ENCODE data around the gene RABEP2.
"Not testable (repeated sequence)": the region's sequence is repeated elsewhere in the genome, so short reads cannot be mapped to it uniquely, and the experiment has no call there.

Gene RABEP2

DNA sequence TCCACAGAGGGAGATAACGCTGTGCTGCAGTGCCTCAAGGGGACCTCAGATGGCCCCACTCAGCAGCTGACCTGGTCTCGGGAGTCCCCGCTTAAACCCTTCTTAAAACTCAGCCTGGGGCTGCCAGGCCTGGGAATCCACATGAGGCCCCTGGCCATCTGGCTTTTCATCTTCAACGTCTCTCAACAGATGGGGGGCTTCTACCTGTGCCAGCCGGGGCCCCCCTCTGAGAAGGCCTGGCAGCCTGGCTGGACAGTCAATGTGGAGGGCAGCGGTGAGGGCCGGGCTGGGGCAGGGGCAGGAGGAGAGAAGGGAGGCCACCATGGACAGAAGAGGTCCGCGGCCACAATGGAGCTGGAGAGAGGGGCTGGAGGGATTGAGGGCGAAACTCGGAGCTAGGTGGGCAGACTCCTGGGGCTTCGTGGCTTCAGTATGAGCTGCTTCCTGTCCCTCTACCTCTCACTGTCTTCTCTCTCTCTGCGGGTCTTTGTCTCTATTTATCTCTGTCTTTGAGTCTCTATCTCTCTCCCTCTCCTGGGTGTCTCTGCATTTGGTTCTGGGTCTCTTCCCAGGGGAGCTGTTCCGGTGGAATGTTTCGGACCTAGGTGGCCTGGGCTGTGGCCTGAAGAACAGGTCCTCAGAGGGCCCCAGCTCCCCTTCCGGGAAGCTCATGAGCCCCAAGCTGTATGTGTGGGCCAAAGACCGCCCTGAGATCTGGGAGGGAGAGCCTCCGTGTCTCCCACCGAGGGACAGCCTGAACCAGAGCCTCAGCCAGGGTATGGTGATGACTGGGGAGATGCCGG is 7.5 kb upstream of the RABEP2 start:
- DNase-seq (ENCODE audit: low read depth), result no peak

DNA sequence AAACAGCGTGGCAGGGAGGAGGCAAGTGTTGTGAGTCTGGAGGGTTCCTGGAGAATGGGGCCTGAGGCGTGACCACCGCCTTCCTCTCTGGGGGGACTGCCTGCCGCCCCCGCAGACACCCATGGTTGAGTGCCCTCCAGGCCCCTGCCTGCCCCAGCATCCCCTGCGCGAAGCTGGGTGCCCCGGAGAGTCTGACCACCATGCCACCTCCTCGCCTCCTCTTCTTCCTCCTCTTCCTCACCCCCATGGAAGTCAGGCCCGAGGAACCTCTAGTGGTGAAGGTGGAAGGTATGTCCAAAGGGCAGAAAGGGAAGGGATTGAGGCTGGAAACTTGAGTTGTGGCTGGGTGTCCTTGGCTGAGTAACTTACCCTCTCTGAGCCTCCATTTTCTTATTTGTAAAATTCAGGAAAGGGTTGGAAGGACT is 6.8 kb upstream of the RABEP2 start, which contains the start of gene CD19:
CD19 (plus strand) TSS at position 171 of the 425 bp plus-strand sequence; CDS start at position 201, 30 bp downstream.
- DNase-seq (ENCODE audit: low read depth), result no peak

- DNase-seq (ENCODE audit: low read depth), result no peak
Measured at GRCh38 chr16:28930652-28931051, 5.6 kb upstream of the RABEP2 start.

DNA sequence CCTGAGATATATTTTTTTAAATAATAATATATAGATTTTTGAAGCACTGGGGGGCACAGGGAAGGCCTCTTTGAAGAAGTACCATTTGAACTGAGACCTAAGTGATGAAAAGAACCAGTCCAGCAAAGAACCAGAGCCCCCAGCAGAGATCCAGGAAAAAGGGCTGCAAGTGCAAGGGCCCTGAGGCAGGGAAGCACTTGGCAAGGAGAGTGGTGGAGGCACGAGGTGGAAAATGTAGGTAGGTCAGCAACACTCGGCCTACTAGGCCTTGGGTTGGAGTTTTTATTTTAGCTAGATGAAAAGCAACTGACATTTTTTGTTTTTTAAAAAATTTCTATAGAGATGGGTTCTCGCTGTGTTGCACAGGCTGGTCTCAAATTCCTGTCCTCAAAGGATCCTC is 5.2 kb upstream of the RABEP2 start:
- DNase-seq (ENCODE audit: low read depth), result no peak

DNA sequence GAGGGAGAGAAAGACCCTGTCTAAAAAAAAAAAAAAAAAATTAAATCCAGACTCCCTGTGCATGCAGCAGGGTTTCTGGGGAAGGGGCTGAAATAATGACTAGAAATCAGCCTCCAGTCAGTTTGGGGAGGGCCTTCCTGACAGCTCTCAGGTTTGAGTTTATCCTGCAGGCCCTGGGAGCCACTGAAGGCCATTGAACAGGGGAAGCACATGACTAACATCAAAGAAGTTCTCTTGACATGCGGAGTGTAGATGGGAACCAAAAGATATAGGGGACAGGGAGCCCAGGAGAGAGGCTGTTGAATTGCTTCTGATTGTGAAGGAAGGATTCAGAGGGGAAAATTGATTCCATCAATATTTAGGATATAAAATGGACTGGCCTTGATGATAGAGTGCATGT is 2.8 kb upstream of the RABEP2 start:
- no peak for DNase-seq (ENCODE audit: low read depth)

GRCh38 chr16:28926284-28926683 is 1.2 kb upstream of the RABEP2 start:
- DNase-seq (ENCODE audit: low read depth), result not testable (repeated sequence)

GRCh38 chr16:28925386-28926228 is 569 bp upstream of the RABEP2 start:
- DNase-seq (ENCODE audit: low read depth), result peak; percentile 66

GRCh38 chr16:28924399-28924761 is 658 bp downstream of the RABEP2 start:
- no peak for DNase-seq (ENCODE audit: low read depth)

DNA sequence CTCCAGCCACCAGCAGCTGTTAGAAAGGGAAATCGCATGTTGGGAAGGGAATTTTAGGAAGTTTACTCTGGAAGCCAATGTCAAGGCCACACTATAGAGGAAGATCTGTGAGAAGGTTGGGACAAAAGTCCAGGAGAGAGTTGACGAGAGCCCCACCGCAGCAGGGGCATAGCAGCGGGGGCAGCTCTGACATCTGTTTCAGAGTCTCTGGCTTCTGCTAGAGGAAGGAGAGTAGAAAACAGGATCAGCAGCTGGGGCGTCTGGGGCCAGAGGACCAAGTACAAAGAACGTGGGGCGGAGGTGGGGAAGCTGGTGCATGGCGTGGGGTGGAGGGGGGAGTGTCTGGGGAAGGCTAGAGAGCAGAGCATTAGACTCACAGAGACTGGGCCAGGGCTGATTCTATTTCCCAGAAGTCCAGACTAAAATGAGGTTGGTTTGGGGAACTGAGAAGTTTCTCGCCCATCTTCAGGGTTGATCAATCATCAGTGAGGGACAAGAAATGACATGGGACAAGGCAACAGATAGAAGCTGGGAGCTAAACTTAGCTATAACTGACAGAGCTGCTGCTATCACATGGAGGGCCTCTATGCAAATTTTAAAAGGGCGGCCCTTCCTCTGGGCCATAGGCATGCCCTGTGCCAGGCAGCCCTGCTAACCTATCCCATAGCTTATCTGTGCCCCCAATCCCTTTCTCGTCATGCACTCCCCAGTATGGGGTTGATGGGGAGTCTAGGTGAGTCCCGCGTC is 1.2 kb downstream of the RABEP2 start:
- no peak for DNase-seq (ENCODE audit: low read depth)

DNA sequence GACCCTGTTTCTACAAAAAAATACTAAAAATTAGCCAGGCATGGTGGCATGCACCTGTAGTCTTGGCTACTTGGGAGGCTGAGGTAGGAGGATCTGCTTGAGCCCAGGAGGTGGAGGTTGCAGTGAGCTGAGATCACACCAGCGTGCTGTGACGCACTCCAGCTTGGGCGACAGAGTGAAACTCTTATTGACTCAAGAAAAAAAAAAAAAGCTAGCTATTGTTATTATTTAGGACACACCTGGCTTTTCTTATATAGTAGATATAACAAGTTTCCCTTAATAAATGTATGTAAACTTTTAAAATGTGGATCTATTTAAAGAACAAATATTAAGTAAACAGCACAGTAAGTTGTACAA is 1.8 kb downstream of the RABEP2 start:
- no peak for DNase-seq (ENCODE audit: low read depth)

DNA sequence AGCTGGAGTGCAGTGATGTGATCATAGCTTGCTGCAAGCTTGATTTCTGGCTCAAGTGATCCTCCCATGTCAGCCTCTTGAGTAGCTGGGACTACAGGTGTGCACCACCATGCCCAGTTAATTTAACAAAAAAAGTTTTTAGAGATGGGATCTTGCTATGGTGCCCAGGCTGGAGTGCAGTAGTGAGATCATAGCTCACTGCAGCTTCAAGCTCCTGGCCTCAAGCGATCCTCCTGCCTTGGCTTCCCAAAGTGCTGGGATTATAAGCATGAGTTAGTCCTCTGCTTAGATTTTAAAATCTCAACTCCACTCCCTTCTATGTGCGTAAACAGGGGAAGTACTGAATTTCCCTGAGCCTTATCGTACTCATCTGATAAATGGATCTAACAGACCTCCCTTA is 6.3 kb downstream of the RABEP2 start:
- DNase-seq (ENCODE audit: low read depth), result no peak

DNA sequence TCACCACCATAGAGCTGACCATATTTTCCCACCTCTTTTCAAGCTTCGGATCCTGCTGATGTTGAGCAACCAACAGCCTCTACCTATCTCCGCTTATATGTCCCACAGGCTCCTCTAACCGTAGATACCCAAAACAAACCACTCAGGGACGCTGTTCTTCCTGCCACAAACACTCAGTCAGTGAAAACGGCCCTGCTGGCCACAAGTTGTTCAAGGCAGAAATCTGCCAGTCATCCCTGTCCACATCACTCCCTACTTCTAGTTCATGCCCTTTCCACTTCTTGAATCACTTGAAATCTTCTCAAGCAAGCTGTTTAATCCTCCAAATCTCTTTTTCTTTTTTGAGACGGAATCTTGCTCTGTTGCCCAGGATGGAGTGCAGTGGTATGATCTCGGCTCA is 7.9 kb downstream of the RABEP2 start:
- no peak for DNase-seq (ENCODE audit: low read depth)

GRCh38 chr16:28915181-28915580 is 9.9 kb downstream of the RABEP2 start:
- DNase-seq (ENCODE audit: low read depth), result peak; percentile 18

DNA sequence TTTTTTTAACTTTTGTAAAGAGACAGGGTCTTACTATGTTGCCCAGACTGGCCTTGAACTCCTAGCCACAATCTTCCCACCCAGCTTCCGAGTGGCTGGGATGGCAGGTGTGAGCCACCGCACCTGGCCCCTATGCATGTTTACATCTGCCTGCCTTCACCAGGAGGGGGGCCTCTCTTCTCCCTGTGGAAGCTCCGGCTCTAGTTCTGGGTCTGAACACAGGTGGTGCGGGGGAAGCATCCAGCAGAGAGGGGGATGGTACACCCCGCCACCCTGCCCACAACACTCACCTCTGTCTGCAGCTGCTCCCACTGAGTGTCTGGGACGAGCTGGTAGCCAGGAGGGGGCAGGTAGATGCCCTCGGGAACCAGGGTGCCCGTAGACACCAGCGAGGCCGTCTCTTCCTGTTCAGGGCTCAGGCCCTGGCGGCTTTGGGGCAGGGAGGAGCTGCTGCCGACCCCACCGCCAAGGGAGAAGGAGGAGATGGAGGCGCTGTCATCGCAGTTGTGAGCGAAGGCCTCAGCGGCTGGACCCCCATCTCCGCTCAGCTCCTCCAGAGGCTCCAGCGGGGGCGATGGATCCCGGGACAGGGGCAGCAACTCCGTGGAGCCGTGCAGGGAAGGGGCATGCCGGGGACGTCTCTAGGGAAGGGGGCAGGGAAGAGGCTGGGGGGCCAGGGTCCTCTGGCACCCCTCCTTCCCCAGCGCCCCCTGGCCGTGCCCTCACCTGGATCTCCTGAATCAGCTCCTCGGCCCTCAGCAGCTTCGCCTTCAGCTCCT is 10.9 kb downstream of the RABEP2 start:
- no peak for DNase-seq (ENCODE audit: low read depth)

- no peak for DNase-seq (ENCODE audit: low read depth)
Measured at GRCh38 chr16:28912558-28912957, 12.5 kb downstream of the RABEP2 start.

DNA sequence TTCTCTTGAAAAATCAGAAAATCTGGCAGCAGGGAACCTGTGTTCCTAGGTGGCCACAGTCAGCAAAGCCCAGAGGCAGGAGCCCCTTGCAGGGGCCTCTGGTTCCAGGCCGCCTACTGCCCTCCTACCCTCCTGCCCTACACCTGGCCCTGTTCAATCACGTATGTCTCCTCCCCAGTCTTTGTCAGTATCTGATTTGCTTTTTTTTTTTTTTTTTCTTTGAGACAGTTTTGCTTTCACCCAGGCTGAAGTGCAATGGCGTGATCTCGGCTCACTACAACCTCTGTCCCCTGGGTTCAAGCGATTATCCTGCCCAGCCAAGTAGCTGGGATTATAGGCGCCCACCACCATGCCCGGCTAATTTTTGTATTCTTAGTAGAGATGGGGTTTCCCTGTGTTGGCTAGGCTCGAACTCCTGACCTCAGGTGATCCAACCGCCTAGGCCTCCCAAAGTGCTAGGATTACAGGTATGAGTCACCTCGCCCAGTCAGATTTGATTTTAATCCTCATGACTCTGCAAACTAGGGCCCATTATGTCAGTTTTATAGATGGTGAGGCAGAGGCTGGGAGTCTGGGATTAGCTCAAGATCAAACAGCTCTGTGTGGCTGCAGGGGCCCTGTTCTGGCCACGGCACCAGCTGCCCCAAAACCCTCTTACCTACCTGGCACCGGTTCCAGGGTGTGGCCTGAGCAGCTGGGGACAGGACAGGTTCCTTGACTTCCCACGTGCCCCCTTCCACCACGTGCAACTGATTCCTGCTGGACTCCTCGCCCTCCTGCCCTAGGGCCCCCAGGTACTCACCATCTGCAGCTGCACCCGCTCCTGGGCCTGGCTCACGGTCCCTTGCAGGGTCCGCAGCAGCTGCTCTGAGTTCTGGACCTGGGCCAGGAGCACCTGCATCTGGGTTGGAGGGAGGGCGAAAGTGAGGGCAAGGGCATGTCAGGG is 14.7 kb downstream of the RABEP2 start:
- DNase-seq (ENCODE audit: low read depth), result no peak

DNA sequence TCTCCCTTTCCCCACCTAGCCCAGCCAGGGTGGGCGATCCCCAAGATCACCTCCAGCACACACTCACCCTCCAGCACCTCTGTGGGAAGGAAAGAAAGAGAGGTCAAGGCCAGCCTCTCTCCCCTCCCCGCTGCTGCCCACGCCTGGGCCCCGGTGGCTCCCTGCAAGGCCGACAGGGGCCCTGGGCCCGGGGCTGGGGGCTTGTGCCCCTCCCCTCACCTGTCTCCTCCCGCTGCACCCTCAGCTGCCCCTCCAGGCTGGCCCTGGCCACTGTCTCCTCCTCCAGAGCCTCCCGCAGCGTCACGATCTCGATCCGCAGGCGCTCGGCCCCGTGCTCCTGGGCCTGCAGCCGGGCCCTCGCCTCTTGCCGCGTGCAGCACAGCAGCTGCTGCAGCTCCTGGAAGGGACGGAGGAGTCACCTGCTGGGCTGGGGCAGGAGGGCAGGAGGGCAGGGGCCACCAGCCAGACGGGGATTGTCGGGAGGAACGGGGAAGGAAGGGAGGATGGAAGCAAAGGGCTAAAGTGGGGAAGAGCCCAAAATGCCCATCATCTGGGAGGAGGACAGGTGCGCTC is 19.2 kb downstream of the RABEP2 start:
- no peak for DNase-seq (ENCODE audit: low read depth)

- DNase-seq (ENCODE audit: low read depth), result no peak
Measured at GRCh38 chr16:28905229-28905754, 19.7 kb downstream of the RABEP2 start.

- DNase-seq (ENCODE audit: low read depth), result no peak
Measured at GRCh38 chr16:28904828-28905227, 20.2 kb downstream of the RABEP2 start.

DNA sequence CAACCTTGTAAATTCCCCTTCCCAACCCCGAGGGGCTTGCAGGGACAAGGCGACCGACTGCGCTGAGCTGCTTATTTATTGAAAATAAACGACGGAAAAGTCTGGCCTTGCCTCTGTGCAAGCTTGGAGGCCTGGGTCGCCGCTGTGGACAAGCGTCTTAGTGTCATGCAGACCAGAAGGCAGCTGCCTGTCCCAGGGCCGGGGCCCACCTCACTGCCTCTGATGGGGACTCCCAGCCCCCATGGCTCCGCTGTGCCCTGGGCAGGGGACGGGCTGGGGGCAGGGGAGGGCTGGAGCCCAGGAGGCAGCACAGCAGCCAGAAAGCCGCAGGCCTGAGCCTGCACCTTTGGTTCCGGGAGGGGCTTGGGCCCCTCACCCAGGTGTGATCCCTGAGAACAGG is 20.7 kb downstream of the RABEP2 start:
- DNase-seq (ENCODE audit: low read depth), result no peak

Data from stromal cell of bone marrow (primary cell).